HL-60 (cell line): ENCODE results near the gene PRKRIP1.

Source experiments
- GABPA ChIP-seq: IDR thresholded peaks from 2 replicates; pipeline ENCODE4 v1.6.1; 2012; ENCODE audit warnings: low read depth
- POLR2AphosphoS5 ChIP-seq: IDR thresholded peaks from 2 replicates; pipeline ENCODE4 v1.6.1; 2012; ENCODE audit warnings: low read depth
- SPI1 ChIP-seq: IDR thresholded peaks from 2 replicates; pipeline ENCODE4 v1.6.1; 2012; ENCODE audit warnings: low read depth, mild to moderate bottlenecking, borderline replicate concordance
- TF ChIP-seq, protein P1 (sequence below): IDR thresholded peaks from one replicate; pipeline ENCODE4 v1.5.1; 2011; ENCODE audit warnings: low read length, control low read depth, inconsistent platforms; ENCODE audit not compliant: insufficient read depth
- TF ChIP-seq, protein P2 (sequence below): IDR thresholded peaks from 2 replicates; pipeline ENCODE4 v1.6.1; 2012; ENCODE audit warnings: low read depth; ENCODE audit not compliant: insufficient replicate concordance

DNA sequence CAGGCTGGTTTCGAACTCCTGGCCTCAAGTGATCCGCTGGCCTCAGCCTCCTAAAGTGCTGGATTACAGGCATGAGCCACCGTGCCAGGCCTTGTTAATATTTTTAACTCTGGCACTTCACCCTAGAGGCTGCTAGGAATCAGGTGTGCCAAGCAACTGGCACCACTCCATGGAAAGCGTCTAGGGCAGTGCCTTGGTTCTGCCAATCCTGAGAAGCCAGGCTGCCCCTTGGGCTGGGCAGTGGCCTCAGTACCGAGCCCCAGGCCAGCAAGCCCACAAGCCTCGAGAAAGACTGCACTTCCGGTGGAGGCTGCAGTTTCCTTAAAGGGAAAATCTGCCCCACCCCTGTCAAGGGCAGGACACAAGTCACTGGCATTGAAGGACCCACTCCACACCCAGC lies 57.2 kb downstream of the PRKRIP1 start:
- TF ChIP-seq POLR2AphosphoS5 (no peak), SPI1 (no peak), GABPA (no peak)
- TF ChIP-seq, protein P1, sequence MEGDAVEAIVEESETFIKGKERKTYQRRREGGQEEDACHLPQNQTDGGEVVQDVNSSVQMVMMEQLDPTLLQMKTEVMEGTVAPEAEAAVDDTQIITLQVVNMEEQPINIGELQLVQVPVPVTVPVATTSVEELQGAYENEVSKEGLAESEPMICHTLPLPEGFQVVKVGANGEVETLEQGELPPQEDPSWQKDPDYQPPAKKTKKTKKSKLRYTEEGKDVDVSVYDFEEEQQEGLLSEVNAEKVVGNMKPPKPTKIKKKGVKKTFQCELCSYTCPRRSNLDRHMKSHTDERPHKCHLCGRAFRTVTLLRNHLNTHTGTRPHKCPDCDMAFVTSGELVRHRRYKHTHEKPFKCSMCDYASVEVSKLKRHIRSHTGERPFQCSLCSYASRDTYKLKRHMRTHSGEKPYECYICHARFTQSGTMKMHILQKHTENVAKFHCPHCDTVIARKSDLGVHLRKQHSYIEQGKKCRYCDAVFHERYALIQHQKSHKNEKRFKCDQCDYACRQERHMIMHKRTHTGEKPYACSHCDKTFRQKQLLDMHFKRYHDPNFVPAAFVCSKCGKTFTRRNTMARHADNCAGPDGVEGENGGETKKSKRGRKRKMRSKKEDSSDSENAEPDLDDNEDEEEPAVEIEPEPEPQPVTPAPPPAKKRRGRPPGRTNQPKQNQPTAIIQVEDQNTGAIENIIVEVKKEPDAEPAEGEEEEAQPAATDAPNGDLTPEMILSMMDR = no peak
- TF ChIP-seq, protein P2, sequence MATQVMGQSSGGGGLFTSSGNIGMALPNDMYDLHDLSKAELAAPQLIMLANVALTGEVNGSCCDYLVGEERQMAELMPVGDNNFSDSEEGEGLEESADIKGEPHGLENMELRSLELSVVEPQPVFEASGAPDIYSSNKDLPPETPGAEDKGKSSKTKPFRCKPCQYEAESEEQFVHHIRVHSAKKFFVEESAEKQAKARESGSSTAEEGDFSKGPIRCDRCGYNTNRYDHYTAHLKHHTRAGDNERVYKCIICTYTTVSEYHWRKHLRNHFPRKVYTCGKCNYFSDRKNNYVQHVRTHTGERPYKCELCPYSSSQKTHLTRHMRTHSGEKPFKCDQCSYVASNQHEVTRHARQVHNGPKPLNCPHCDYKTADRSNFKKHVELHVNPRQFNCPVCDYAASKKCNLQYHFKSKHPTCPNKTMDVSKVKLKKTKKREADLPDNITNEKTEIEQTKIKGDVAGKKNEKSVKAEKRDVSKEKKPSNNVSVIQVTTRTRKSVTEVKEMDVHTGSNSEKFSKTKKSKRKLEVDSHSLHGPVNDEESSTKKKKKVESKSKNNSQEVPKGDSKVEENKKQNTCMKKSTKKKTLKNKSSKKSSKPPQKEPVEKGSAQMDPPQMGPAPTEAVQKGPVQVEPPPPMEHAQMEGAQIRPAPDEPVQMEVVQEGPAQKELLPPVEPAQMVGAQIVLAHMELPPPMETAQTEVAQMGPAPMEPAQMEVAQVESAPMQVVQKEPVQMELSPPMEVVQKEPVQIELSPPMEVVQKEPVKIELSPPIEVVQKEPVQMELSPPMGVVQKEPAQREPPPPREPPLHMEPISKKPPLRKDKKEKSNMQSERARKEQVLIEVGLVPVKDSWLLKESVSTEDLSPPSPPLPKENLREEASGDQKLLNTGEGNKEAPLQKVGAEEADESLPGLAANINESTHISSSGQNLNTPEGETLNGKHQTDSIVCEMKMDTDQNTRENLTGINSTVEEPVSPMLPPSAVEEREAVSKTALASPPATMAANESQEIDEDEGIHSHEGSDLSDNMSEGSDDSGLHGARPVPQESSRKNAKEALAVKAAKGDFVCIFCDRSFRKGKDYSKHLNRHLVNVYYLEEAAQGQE = no peak
